Endothelial cell of umbilical vein (primary cell): ENCODE data around the gene CACNA1S. TPM values are rescaled to one million over a fixed set of nuclear protein-coding genes. Genes with fewer than 3 reads are reported as not detected.

Source experiments
- BruUV-seq: library from RNA; stranded (reverse); fragments of 400-500 nt; replicated peaks from 2 replicates; lab custom pipeline; 2021; lab: Mats Ljungman, UMichigan
- CTCF ChIA-PET: fragments of 300-600, 350-600 bp; sonication (Branson Sonifier 250); formaldehyde crosslinking; loops from one replicate; lab custom pipeline; 2021; ENCODE audit warnings: antibody characterized with exemption, inconsistent platforms; lab: Charles Lee
- POLR2A ChIA-PET: fragments of 300-600, 350-600 bp; sonication (Branson Sonifier 250); formaldehyde crosslinking; loops from one replicate; lab custom pipeline; 2021; ENCODE audit warnings: antibody characterized with exemption, inconsistent platforms; lab: Charles Lee
- DNase-seq: peaks from one replicate; pipeline ENCODE4 v3.0.0-alpha.2; 2011; ENCODE audit warnings: low read depth, low spot score
- FAIRE-seq: peaks from 2 replicates; lab custom pipeline; 2011; peaks lifted over from hg19 to GRCh38; lab: Jason Lieb, UNC
- H2AFZ ChIP-seq: 2 replicates; pipeline ENCODE4 v1.6.0; 2012; ENCODE audit warnings: low read depth, low read length, control low read depth, inconsistent platforms
- H3K27ac ChIP-seq: 2 replicates; pipeline ENCODE4 v1.5.1; 2011; ENCODE audit warnings: low read depth, mild to moderate bottlenecking, control low read depth, low read length, moderate library complexity; ENCODE audit not compliant: insufficient read depth
- H3K27me3 ChIP-seq, 2 experiments: 2 replicates each; pipeline versions ENCODE4 v1.6.0 to v1.6.1; 2011; ENCODE audit warnings: low read length in 2 of 2, mixed read lengths in 1 of 2; ENCODE audit not compliant: control insufficient read depth in 2 of 2, insufficient read depth in 2 of 2
- H3K36me3 ChIP-seq, 2 experiments: 2 replicates in 1 of 2; 3 replicates in 1 of 2; pipeline ENCODE4 v1.5.1; 2011; ENCODE audit warnings: low read length in 2 of 2, mild to moderate bottlenecking in 1 of 2, moderate library complexity in 1 of 2; ENCODE audit not compliant: control insufficient read depth in 2 of 2, insufficient read depth in 2 of 2; ENCODE audit errors: extremely low read depth in 1 of 2
- H3K4me1 ChIP-seq: 3 replicates; pipeline ENCODE4 v1.5.1; 2011; ENCODE audit warnings: mild to moderate bottlenecking, low read length; ENCODE audit not compliant: control insufficient read depth, insufficient read depth; ENCODE audit errors: extremely low read depth
- H3K4me2 ChIP-seq: 2 replicates; pipeline ENCODE4 v1.6.1; 2011; ENCODE audit warnings: low read length, control low read depth, mixed read lengths; ENCODE audit not compliant: insufficient read depth
- H3K4me3 ChIP-seq, 3 experiments: fragments of 200-600 bp in 1 of 3; sonication (generic), shearing (Covaris generic) in 1 of 3; replicated peaks in 1 of 3; 2 replicates each; pipeline ENCODE4 v1.5.1; 2011 to 2016; ENCODE audit warnings: control low read depth in 3 of 3, low read length in 3 of 3, mild to moderate bottlenecking in 2 of 3, inconsistent platforms in 1 of 3, low read depth in 1 of 3, moderate library complexity in 1 of 3; ENCODE audit not compliant: insufficient read depth in 1 of 3
- H3K79me2 ChIP-seq: 2 replicates; pipeline ENCODE4 v1.6.0; 2012; ENCODE audit warnings: low read length, inconsistent platforms; ENCODE audit not compliant: control insufficient read depth, insufficient read depth
- H3K9ac ChIP-seq: replicated peaks from 2 replicates; pipeline ENCODE3; 2011; ENCODE audit warnings: low read length, control low read depth; ENCODE audit not compliant: insufficient read depth; ENCODE audit errors: extremely low read depth
- H3K9me1 ChIP-seq: replicated peaks from 3 replicates; pipeline ENCODE4 v1.6.0; 2011; ENCODE audit warnings: mild to moderate bottlenecking, low read length; ENCODE audit not compliant: control insufficient read depth, insufficient read depth; ENCODE audit errors: extremely low read depth
- H3K9me3 ChIP-seq: replicated peaks from 2 replicates; pipeline ENCODE4 v1.5.1; 2012; ENCODE audit warnings: low read length, inconsistent platforms; ENCODE audit not compliant: control insufficient read depth, insufficient read depth
- H4K20me1 ChIP-seq: replicated peaks from 2 replicates; pipeline ENCODE3; 2011; ENCODE audit warnings: mild to moderate bottlenecking, low read length; ENCODE audit not compliant: control insufficient read depth, insufficient read depth; ENCODE audit errors: extremely low read depth
- CTCF ChIP-seq, 2 donors: IDR thresholded peaks; 1 replicate in 1 of 2; 2 replicates in 1 of 2; pipeline ENCODE4 v1.5.1; 2011; ENCODE audit warnings: low read length in 2 of 2, mild to moderate bottlenecking in 2 of 2, moderate library complexity in 2 of 2, control low read depth in 1 of 2, inconsistent platforms in 1 of 2, low read depth in 1 of 2; ENCODE audit not compliant: insufficient read depth in 1 of 2; ENCODE audit errors: extremely low read depth in 1 of 2
- EZH2 ChIP-seq: IDR thresholded peaks from 2 replicates; pipeline ENCODE4 v1.6.1; 2012; ENCODE audit warnings: borderline replicate concordance, low read depth, mild to moderate bottlenecking, moderate library complexity, low read length, inconsistent platforms; ENCODE audit not compliant: severe bottlenecking
- FOS ChIP-seq: IDR thresholded peaks from 2 replicates; pipeline ENCODE4 v1.6.1; 2011; ENCODE audit warnings: mild to moderate bottlenecking, low read length, moderate library complexity, borderline replicate concordance; ENCODE audit not compliant: insufficient read depth
- GATA2 ChIP-seq: IDR thresholded peaks from 2 replicates; pipeline ENCODE4 v1.7.0; 2011; ENCODE audit warnings: low read depth, mild to moderate bottlenecking, moderate library complexity, mixed read lengths, low read length; ENCODE audit not compliant: insufficient read length, insufficient read depth
- JUN ChIP-seq: IDR thresholded peaks from 2 replicates; pipeline ENCODE4 v1.6.1; 2011; ENCODE audit warnings: borderline replicate concordance, low read depth; ENCODE audit not compliant: insufficient read length, insufficient read depth
- MAX ChIP-seq: IDR thresholded peaks from 2 replicates; pipeline ENCODE4 v1.6.1; 2011; ENCODE audit not compliant: insufficient read depth, insufficient read length
- MYC ChIP-seq: IDR thresholded peaks from one replicate; pipeline ENCODE4 v1.6.1; 2011; ENCODE audit warnings: mild to moderate bottlenecking, low read depth, low read length
- POLR2A ChIP-seq: IDR thresholded peaks from 2 replicates; pipeline ENCODE4 v1.6.1; 2012; ENCODE audit warnings: low read depth, mild to moderate bottlenecking, control low read depth, low read length
- POLR2AphosphoS5 ChIP-seq: IDR thresholded peaks from 2 replicates; pipeline ENCODE4 v1.6.1; 2012; ENCODE audit warnings: low read depth, mild to moderate bottlenecking, control low read depth, low read length, moderate library complexity; ENCODE audit not compliant: insufficient read depth
- dilution Hi-C: fragments of 300-500 bp; cut with MboI; formaldehyde crosslinking; loops from one replicate; pipeline ENCODE4 v1.15.0; 2019; ENCODE audit warnings: low sequenced_read_pairs; ENCODE audit not compliant: extremely low pct_ligation_motif_present
- intact Hi-C: fragments of 100-400 bp; cut with micrococcal nuclease; formaldehyde crosslinking; loops from one replicate; pipeline ENCODE4 v1.10.0; 2022
- polyA plus RNA-seq, 4 experiments: library from polyadenylated mRNA; depleted of rRNA in 3 of 4; stranded (reverse) in 3 of 4; unstranded in 1 of 4; fragments of >200 nt; gene quantifications; 2 replicates each; pipeline versions ENCODE4 v1.2.1 to v1.2.3, GENCODE V29; 2011 to 2012; ENCODE audit warnings: missing spikeins in 1 of 4
- total RNA-seq: library from RNA; stranded (reverse); gene quantifications from 2 replicates; pipeline ENCODE4 v1.2.3, GENCODE V29; 2021

Gene CACNA1S
- total and polyA plus RNA-seq, 2 donors (not counting 3 experiments of a cell fraction or from before 2014, with no cell fraction given): not detected

- no peaks in the 10 kb centered on the region for H3K79me2 ChIP-seq
- dilution Hi-C loops: no loop called here
- no peak overlapping the region for H2AFZ ChIP-seq
- BruUV-seq: no TSS peak
- intact Hi-C loops: no loop called here
- no peaks in the 10 kb centered on the region for H3K9me3 ChIP-seq
- H3K4me1 ChIP-seq: no peaks in the 10 kb centered on the region
- peaks cover 4 to 12% of the 10 kb centered on the region in 2 experiments for H3K27me3 ChIP-seq
- H3K9ac ChIP-seq: no peak overlapping the region
- H3K4me3 ChIP-seq: no peak overlapping the region
- ChIA-PET CTCF (no interaction called here), POLR2A (no interaction called here)
- H3K27ac ChIP-seq: no peak overlapping the region
- H3K9me1 ChIP-seq: no peaks in the 10 kb centered on the region
- no peaks in the 10 kb centered on the region for H4K20me1 ChIP-seq
- no peak for DNase-seq
- no peaks in the 10 kb centered on the region for H3K36me3 ChIP-seq
- no peak for FAIRE-seq
- no peak for TF ChIP-seq CTCF (IDR thresholded peaks at IDR 0.05; ENCODE audit: extremely low read depth in 1 of 2, insufficient read depth in 1 of 2, low read depth in 1 of 2, low read length in 2 of 2)
- no peak for TF ChIP-seq FOS
- no peak for TF ChIP-seq EZH2
- TF ChIP-seq POLR2A: no peak
- TF ChIP-seq GATA2: no peak
- no peak for TF ChIP-seq MYC
- TF ChIP-seq MAX: no peak
- TF ChIP-seq POLR2AphosphoS5: no peak
- TF ChIP-seq JUN: no peak
- H3K4me2 ChIP-seq: no peak overlapping the region
Measured at GRCh38 chr1:201093962-201094361, 18.3 kb downstream of the CACNA1S start.
